GM23248 (cell line): ENCODE data around the gene POM121C.
"Not testable (repeated sequence)": the region's sequence is repeated elsewhere in the genome, so short reads cannot be mapped to it uniquely, and the experiment has no call there.

Experiments used
- EZH2 ChIP-seq: fragments of 200-600 bp; sonication (generic); IDR thresholded peaks from 2 replicates; pipeline ENCODE4 v1.6.1; 2018; ENCODE audit warnings: antibody characterized with exemption, mild to moderate bottlenecking; ENCODE audit not compliant: insufficient read depth, poor library complexity, severe bottlenecking
- EZH2phosphoT487 ChIP-seq: fragments of 200-600 bp; sonication (generic); IDR thresholded peaks from 2 replicates; pipeline ENCODE4 v1.6.1; 2018; ENCODE audit warnings: antibody characterized with exemption, moderate library complexity, mild to moderate bottlenecking, low read depth; ENCODE audit not compliant: insufficient read depth

DNA sequence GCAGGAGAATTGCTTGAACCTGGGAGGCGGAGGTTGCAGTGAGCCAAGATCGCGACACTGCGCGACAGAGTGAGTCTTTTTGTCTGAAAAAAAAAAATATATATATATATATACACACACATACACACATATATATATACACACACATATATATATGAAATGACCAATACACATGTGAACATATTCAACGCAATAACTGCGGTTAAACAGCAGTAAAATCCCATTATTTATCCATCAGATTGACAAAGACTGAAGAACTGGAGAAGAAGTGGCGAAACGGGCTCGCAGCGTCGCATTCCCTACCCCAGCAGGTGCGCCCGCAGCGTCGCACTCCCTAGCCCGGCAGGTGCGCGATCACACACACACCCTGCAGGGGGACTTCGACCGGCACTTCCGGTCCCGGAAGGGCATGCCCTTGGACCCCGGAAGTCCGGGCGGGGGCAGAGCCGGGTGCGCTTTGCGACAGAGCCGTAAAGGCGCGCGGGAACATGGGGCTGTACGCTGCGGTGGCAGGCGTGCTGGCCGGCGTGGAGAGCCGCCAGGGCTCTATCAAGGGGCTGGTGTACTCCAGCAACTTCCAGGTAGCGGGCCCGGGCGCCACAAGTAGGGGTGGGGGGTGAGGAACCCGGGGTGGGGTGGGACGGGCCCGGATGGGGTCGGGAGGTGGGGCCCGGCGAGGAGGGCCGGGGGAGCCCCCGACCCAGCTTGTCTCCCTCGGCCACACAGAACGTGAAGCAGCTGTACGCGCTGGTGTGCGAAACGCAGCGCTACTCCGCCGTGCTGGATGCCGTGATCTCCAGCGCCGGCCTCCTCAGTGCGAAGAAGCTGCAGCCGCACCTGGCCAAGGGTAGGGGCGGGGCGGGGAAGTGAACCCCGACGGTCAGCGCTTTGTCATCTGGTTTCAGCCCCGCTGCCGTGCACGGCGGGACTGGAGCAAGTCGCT, 75.9 kb downstream of the POM121C start:
- TF ChIP-seq EZH2, EZH2phosphoT487: not testable (repeated sequence)
